Pancreas (tissue), 10 donors: ENCODE measurements around the gene ROBO1. TPM values are rescaled to one million over a fixed set of nuclear protein-coding genes. Genes with fewer than 3 reads are reported as not detected.

Source experiments
- ATAC-seq, 4 donors: fragments of 200-7000 bp; cut with Tn5 transposase; one replicate each; pipeline versions ENCODE4 v1.8.0 to v1.9.1; 2020; ENCODE audit warnings: mild to moderate bottlenecking in 4 of 4, moderate library complexity in 4 of 4
- DNase-seq, 6 donors: peaks; one replicate each; pipeline ENCODE4 v3.0.0-alpha.2; 2020
- FAIRE-seq: peaks from 2 replicates; lab custom pipeline; 2012; peaks lifted over from hg19 to GRCh38; lab: Jason Lieb, UNC
- H3K27ac ChIP-seq, 4 donors: fragments of 200-600 bp; sonication (generic); 1 replicate in 3 of 4; 2 replicates in 1 of 4; pipeline versions ENCODE4 v1.5.0 to v1.8.0; 2020
- H3K27me3 ChIP-seq, 4 donors: fragments of 200-600 bp; one replicate each; pipeline ENCODE4 v1.8.0; 2021
- H3K36me3 ChIP-seq, 3 donors: fragments of 200-600 bp; sonication (generic) in 1 of 3; one replicate each; pipeline versions ENCODE4 v1.5.0 to v1.8.0; 2020 to 2021
- H3K4me1 ChIP-seq, 3 donors: fragments of 200-600 bp; one replicate each; pipeline ENCODE4 v1.8.0; 2021
- H3K4me3 ChIP-seq, 4 donors: fragments of 200-600 bp; sonication (generic) in 2 of 4; one replicate each; pipeline versions ENCODE4 v1.5.0 to v1.8.0; 2020 to 2021
- H3K9me3 ChIP-seq, 4 donors: fragments of 200-600 bp; one replicate each; pipeline ENCODE4 v1.8.0; 2021
- CTCF ChIP-seq, 4 donors: fragments of 200-600 bp; sonication (generic) in 3 of 4; IDR thresholded peaks; one replicate each; pipeline versions ENCODE4 v1.5.0 to v1.8.0; 2021; ENCODE audit warnings: antibody characterized with exemption in 4 of 4
- WGBS, 2 donors: extraction: QIAGEN DNeasy Blood & Tissue Kit; methylation state at CpG; one replicate each; pipeline ENCODE4 v1.1.7; 2013; 5-methylcytosine and 5-hydroxymethylcytosine counted together
- intact Hi-C, 3 donors: fragments of 100-400 bp; cut with DNase I; formaldehyde crosslinking; loops; one replicate each; pipeline versions ENCODE4 v1.11.1 to v1.14.2; 2022
- polyA plus RNA-seq, 2 donors: library from polyadenylated mRNA; stranded (reverse); fragments of 200-250 nt; gene quantifications; one replicate each; pipeline ENCODE4 v1.2.3, GENCODE V29; 2013
- total RNA-seq, 6 donors: library from RNA; stranded (reverse); fragmentation: NEBNext Ultra II Directional in 4 of 6; extraction: Animal tissue kit (Norgen Biotek cat#: 25700) in 4 of 6; gene quantifications; one replicate each; pipeline versions ENCODE4 v1.2.1 to v1.2.4, GENCODE V29; 2021 to 2023
- donor health status: healthy with polysubstance abuse.
- donor health status: DM: no; HTN: no; CAD: no; lungs with moderate emphysema.
- donor health status: DM: no; HTN: no; CAD: no.
- donor health status: control.
- donor health status: control.
- donor health status: Bipolar disorder and iron deficiency.
- donor health status: DM: yes; HTN: yes; CAD: no.
- donor health status: DM: no; HTN: no; CAD: no.
- donor health status: DM: no; HTN: no; CAD: no.
- donor health status: DM: yes; HTN: yes; CAD: no.

Gene ROBO1
- total and polyA plus RNA-seq, 8 donors: 0.51 to 8.5 (median 2.8) TPM

DNA sequence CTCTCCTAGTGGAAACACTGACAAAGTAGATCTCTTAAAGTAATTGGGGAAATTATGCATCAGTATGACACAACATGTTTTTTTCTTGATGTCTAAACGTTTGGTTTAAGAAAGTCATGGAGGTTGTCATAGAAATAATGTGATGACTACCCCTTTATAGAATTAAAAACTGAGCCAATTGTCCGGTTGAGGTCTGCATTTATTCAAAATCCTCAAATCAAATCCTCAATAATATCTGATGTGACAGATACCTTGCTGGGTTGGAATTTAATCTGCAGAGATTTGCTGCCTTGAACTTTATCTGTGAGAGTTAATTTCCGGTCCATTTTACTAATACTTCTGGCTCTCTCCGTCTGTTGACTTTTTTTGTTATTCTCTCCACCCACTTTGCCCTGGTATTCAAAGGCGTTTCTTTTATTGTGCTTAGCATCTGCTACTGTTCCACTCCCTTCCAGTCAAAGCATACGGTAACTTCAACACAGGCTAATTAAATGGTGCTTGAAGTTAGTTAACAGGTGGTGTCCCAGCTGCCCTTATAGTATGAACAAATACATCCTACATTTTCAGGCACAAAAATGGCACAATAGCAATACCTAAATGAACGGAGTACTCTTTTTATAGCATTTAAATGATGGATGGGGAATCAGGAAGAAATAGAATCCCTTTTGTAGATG is 628.3 kb downstream of the ROBO1 start:
- no peak overlapping the region for H3K27ac ChIP-seq
- H3K36me3 ChIP-seq: no peaks in the 10 kb centered on the region
- 34 to 51% methylated on average over 7 of the region's 7 CpGs for WGBS, 2 donors
- no peaks in the 10 kb centered on the region for H3K9me3 ChIP-seq
- H3K4me1 ChIP-seq: no peaks in the 10 kb centered on the region
- intact Hi-C loops: no loop called here
- no peak for TF ChIP-seq CTCF (IDR thresholded peaks at IDR 0.05)
- no peak overlapping the region for H3K4me3 ChIP-seq
- ATAC-seq: no peak
- DNase-seq: no peak
- FAIRE-seq: no peak
- H3K27me3 ChIP-seq: no peaks in the 10 kb centered on the region

GRCh38 chr3:79125313-79125984 is 642.3 kb downstream of the ROBO1 start:
- intact Hi-C loops: no loop called here
- TF ChIP-seq CTCF (IDR thresholded peaks at IDR 0.05): no peak
- Histone ChIP-seq H3K27ac (no peak overlapping the region), H3K36me3 (no peaks in the 10 kb centered on the region), H3K4me1 (no peaks in the 10 kb centered on the region), H3K27me3 (no peaks in the 10 kb centered on the region), H3K9me3 (no peaks in the 10 kb centered on the region), H3K4me3 (no peak overlapping the region)
- FAIRE-seq: no peak
- no peak for DNase-seq
- 36 to 38% methylated on average over 16 of the region's 16 CpGs for WGBS, 2 donors
- ATAC-seq: no peak

DNA sequence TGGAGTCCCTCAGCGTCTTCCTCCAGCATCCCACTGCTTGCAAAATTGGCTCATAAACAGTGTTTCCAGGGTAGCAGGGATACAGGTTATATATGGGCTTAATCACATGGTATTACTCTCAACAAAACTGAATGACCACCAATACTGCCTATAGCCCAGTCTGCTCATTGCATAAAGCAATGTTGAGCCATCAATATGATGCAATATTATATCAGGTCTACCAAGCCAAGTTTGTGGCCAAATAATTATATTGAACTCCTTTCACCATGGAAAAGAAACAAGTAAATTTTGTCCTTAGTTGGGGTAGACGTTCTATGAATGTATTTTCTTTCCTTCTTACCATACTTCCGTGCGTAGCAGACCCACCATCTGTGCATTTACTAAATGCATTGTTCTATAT is 652.3 kb downstream of the ROBO1 start:
- no peak for TF ChIP-seq CTCF (IDR thresholded peaks at IDR 0.05)
- 70 to 76% methylated on average over 4 of the region's 4 CpGs for WGBS, 2 donors
- no peaks in the 10 kb centered on the region for H3K9me3 ChIP-seq
- no peak overlapping the region for H3K27ac ChIP-seq
- intact Hi-C loops: no loop called here
- FAIRE-seq: no peak
- no peak for DNase-seq
- no peak for ATAC-seq
- H3K27me3 ChIP-seq: no peaks in the 10 kb centered on the region
- H3K36me3 ChIP-seq: no peaks in the 10 kb centered on the region
- H3K4me1 ChIP-seq: no peaks in the 10 kb centered on the region
- no peak overlapping the region for H3K4me3 ChIP-seq

- Histone ChIP-seq H3K4me1 (no peaks in the 10 kb centered on the region), H3K4me3 (no peak overlapping the region), H3K36me3 (no peaks in the 10 kb centered on the region), H3K9me3 (no peaks in the 10 kb centered on the region), H3K27ac (no peak overlapping the region), H3K27me3 (no peaks in the 10 kb centered on the region)
- WGBS, 2 donors: 65 to 74% methylated on average over 3 of the region's 3 CpGs
- ATAC-seq (no peak), DNase-seq (no peak), FAIRE-seq (no peak)
- TF ChIP-seq CTCF (IDR thresholded peaks at IDR 0.05): no peak
- intact Hi-C loops: no loop called here
Observed at GRCh38 chr3:79113876-79114275, 653.9 kb downstream of the ROBO1 start.
